ENCODE data around the gene CCDC159. TPM values are rescaled to one million over a fixed set of nuclear protein-coding genes. Genes with fewer than 3 reads are reported as not detected.
A peak's percentile ranks its signal among the peaks of the same experiment; 100 is the strongest.

Gene CCDC159
- total RNA-seq, 1 experiment from 2014 or later, result 6.8 TPM

DNA sequence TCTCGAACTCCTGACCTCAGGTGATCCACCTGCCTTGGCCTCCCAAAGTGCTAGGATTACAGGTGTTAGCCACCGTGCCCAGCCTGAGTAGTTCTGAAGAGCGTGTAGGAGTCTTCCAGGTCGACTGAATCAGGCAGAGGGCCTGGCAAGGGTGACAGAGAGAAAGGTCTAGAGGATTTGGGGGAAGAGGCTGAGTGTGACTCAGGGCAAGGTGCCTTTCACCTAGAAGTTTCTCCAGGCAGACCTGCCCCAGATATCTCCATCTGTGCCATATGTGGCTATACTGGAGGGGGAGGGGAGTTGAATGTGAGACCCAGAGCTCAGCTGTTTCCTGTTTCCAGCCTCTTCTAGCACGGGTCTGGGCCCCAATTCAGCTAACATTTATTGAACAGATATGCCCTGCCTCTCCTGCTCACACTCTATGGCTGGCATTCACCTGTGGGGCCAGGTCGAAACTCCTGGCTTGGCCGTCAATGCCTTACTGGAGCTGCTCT is 1.3 kb downstream of the CCDC159 start:
- TF ChIP-seq, protein P1, sequence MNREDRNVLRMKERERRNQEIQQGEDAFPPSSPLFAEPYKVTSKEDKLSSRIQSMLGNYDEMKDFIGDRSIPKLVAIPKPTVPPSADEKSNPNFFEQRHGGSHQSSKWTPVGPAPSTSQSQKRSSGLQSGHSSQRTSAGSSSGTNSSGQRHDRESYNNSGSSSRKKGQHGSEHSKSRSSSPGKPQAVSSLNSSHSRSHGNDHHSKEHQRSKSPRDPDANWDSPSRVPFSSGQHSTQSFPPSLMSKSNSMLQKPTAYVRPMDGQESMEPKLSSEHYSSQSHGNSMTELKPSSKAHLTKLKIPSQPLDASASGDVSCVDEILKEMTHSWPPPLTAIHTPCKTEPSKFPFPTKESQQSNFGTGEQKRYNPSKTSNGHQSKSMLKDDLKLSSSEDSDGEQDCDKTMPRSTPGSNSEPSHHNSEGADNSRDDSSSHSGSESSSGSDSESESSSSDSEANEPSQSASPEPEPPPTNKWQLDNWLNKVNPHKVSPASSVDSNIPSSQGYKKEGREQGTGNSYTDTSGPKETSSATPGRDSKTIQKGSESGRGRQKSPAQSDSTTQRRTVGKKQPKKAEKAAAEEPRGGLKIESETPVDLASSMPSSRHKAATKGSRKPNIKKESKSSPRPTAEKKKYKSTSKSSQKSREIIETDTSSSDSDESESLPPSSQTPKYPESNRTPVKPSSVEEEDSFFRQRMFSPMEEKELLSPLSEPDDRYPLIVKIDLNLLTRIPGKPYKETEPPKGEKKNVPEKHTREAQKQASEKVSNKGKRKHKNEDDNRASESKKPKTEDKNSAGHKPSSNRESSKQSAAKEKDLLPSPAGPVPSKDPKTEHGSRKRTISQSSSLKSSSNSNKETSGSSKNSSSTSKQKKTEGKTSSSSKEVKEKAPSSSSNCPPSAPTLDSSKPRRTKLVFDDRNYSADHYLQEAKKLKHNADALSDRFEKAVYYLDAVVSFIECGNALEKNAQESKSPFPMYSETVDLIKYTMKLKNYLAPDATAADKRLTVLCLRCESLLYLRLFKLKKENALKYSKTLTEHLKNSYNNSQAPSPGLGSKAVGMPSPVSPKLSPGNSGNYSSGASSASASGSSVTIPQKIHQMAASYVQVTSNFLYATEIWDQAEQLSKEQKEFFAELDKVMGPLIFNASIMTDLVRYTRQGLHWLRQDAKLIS (CRISPR knock-in tag; IDR thresholded peaks at IDR 0.05; ENCODE audit: borderline replicate concordance), result no peak
- no peak for TF ChIP-seq ZNF671 (CRISPR knock-in tag; IDR thresholded peaks at IDR 0.05)
- Mint-ChIP-seq H3K4me1 (peaks cover 26% of the 10 kb centered on the region), H3K4me3 (peak overlapping the region; percentile 95), H3K27ac (peak overlapping the region; percentile 87), H3K36me3 (peaks cover 5% of the 10 kb centered on the region; the same call in 1 of the 2 replicates), H3K27me3 (ENCODE audit: low read depth) (peaks cover 30% of the 10 kb centered on the region), H3K9me3 (peaks cover 10% of the 10 kb centered on the region)
- POLR2A ChIA-PET, result no interaction called here
- ATAC-seq, result no peak
- DNase-seq (ENCODE audit: low spot score), result no peak
- CTCF ChIA-PET, result interaction anchor here (1.5 to 3.0 kb wide), 3 partner anchors 14 to 54 kb away, joined by 4 to 37 read pairs (median 20); partner anchors contain the start of gene EPOR

DNA sequence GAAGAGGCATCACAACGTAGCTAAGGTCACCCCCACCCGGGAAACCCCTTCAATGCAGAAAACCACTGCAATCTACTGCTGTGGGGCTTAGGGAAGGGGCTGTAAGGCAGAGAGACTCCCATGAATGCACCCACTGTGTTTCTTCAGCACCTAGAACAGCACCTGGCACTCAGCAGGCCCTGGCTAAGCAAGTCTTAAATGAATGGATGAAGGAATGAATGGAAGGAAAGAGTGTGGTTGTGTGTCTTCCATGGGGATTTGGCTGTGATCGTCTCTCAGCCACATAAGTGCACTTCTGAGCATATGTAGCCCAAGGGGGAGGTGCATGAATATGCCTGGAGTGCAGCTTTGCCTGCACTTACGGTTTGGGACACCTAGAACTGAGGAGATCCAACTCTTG is 2.9 kb downstream of the CCDC159 start:
- Mint-ChIP-seq H3K27me3 (ENCODE audit: low read depth) (peaks cover 38% of the 10 kb centered on the region), H3K4me3 (no peak overlapping the region), H3K9me3 (peaks cover 10% of the 10 kb centered on the region), H3K4me1 (peaks cover 26% of the 10 kb centered on the region), H3K27ac (no peak overlapping the region), H3K36me3 (peaks cover 4% of the 10 kb centered on the region; the same call in 1 of the 2 replicates)
- DNase-seq (ENCODE audit: low spot score), result no peak
- ChIA-PET CTCF (no interaction called here), POLR2A (no interaction called here)
- ATAC-seq, result no peak
- TF ChIP-seq, protein P2, sequence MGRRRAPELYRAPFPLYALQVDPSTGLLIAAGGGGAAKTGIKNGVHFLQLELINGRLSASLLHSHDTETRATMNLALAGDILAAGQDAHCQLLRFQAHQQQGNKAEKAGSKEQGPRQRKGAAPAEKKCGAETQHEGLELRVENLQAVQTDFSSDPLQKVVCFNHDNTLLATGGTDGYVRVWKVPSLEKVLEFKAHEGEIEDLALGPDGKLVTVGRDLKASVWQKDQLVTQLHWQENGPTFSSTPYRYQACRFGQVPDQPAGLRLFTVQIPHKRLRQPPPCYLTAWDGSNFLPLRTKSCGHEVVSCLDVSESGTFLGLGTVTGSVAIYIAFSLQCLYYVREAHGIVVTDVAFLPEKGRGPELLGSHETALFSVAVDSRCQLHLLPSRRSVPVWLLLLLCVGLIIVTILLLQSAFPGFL (CRISPR knock-in tag; IDR thresholded peaks at IDR 0.05; ENCODE audit: borderline replicate concordance), result no peak
- TF ChIP-seq, protein P3, sequence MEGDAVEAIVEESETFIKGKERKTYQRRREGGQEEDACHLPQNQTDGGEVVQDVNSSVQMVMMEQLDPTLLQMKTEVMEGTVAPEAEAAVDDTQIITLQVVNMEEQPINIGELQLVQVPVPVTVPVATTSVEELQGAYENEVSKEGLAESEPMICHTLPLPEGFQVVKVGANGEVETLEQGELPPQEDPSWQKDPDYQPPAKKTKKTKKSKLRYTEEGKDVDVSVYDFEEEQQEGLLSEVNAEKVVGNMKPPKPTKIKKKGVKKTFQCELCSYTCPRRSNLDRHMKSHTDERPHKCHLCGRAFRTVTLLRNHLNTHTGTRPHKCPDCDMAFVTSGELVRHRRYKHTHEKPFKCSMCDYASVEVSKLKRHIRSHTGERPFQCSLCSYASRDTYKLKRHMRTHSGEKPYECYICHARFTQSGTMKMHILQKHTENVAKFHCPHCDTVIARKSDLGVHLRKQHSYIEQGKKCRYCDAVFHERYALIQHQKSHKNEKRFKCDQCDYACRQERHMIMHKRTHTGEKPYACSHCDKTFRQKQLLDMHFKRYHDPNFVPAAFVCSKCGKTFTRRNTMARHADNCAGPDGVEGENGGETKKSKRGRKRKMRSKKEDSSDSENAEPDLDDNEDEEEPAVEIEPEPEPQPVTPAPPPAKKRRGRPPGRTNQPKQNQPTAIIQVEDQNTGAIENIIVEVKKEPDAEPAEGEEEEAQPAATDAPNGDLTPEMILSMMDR (IDR thresholded peaks at IDR 0.05), result no peak
- TF ChIP-seq MXD4 (CRISPR knock-in tag; IDR thresholded peaks at IDR 0.05; ENCODE audit: borderline replicate concordance) (no peak), TEAD1 (CRISPR knock-in tag; IDR thresholded peaks at IDR 0.05) (no peak), ZNF121 (CRISPR knock-in tag; IDR thresholded peaks at IDR 0.05) (no peak), SOX15 (CRISPR knock-in tag; IDR thresholded peaks at IDR 0.05) (no peak), SMAD4 (CRISPR knock-in tag; IDR thresholded peaks at IDR 0.05) (no peak), FOXJ3 (CRISPR knock-in tag; IDR thresholded peaks at IDR 0.05; ENCODE audit: borderline replicate concordance) (no peak), GTF2I (CRISPR knock-in tag; conservative IDR thresholded peaks at IDR 0.05) (no peak)
- TF ChIP-seq, protein P4, sequence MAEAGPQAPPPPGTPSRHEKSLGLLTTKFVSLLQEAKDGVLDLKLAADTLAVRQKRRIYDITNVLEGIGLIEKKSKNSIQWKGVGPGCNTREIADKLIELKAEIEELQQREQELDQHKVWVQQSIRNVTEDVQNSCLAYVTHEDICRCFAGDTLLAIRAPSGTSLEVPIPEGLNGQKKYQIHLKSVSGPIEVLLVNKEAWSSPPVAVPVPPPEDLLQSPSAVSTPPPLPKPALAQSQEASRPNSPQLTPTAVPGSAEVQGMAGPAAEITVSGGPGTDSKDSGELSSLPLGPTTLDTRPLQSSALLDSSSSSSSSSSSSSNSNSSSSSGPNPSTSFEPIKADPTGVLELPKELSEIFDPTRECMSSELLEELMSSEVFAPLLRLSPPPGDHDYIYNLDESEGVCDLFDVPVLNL (CRISPR knock-in tag; IDR thresholded peaks at IDR 0.05; ENCODE audit: borderline replicate concordance, low read depth), result no peak
- TF ChIP-seq, protein P5, sequence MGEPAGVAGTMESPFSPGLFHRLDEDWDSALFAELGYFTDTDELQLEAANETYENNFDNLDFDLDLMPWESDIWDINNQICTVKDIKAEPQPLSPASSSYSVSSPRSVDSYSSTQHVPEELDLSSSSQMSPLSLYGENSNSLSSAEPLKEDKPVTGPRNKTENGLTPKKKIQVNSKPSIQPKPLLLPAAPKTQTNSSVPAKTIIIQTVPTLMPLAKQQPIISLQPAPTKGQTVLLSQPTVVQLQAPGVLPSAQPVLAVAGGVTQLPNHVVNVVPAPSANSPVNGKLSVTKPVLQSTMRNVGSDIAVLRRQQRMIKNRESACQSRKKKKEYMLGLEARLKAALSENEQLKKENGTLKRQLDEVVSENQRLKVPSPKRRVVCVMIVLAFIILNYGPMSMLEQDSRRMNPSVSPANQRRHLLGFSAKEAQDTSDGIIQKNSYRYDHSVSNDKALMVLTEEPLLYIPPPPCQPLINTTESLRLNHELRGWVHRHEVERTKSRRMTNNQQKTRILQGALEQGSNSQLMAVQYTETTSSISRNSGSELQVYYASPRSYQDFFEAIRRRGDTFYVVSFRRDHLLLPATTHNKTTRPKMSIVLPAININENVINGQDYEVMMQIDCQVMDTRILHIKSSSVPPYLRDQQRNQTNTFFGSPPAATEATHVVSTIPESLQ (CRISPR knock-in tag; IDR thresholded peaks at IDR 0.05), result no peak
- TF ChIP-seq, protein P6, sequence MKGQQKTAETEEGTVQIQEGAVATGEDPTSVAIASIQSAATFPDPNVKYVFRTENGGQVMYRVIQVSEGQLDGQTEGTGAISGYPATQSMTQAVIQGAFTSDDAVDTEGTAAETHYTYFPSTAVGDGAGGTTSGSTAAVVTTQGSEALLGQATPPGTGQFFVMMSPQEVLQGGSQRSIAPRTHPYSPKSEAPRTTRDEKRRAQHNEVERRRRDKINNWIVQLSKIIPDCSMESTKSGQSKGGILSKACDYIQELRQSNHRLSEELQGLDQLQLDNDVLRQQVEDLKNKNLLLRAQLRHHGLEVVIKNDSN (CRISPR knock-in tag; IDR thresholded peaks at IDR 0.05), result no peak
- TF ChIP-seq, protein P7, sequence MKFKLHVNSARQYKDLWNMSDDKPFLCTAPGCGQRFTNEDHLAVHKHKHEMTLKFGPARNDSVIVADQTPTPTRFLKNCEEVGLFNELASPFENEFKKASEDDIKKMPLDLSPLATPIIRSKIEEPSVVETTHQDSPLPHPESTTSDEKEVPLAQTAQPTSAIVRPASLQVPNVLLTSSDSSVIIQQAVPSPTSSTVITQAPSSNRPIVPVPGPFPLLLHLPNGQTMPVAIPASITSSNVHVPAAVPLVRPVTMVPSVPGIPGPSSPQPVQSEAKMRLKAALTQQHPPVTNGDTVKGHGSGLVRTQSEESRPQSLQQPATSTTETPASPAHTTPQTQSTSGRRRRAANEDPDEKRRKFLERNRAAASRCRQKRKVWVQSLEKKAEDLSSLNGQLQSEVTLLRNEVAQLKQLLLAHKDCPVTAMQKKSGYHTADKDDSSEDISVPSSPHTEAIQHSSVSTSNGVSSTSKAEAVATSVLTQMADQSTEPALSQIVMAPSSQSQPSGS (CRISPR knock-in tag; IDR thresholded peaks at IDR 0.05; ENCODE audit: borderline replicate concordance, low read depth), result no peak
- TF ChIP-seq, protein P8, sequence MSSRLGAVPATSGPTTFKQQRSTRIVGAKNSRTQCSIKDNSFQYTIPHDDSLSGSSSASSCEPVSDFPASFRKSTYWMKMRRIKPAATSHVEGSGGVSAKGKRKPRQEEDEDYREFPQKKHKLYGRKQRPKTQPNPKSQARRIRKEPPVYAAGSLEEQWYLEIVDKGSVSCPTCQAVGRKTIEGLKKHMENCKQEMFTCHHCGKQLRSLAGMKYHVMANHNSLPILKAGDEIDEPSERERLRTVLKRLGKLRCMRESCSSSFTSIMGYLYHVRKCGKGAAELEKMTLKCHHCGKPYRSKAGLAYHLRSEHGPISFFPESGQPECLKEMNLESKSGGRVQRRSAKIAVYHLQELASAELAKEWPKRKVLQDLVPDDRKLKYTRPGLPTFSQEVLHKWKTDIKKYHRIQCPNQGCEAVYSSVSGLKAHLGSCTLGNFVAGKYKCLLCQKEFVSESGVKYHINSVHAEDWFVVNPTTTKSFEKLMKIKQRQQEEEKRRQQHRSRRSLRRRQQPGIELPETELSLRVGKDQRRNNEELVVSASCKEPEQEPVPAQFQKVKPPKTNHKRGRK (CRISPR knock-in tag; IDR thresholded peaks at IDR 0.05; ENCODE audit: borderline replicate concordance), result no peak
